ENCODE measurements around the gene CCDC78. TPM values are rescaled to one million over a fixed set of nuclear protein-coding genes. Genes with fewer than 3 reads are reported as not detected.
A peak's percentile ranks its signal among the peaks of the same experiment; 100 is the strongest.

The CCDC78 gene
- total RNA-seq, 6 experiments from 2014 or later, result 0.31 TPM; not detected in 5

- no peak for TF ChIP-seq CTCF (IDR thresholded peaks at IDR 0.05)
- TF ChIP-seq POLR2A (IDR thresholded peaks at IDR 0.05), result peak; percentile 63
- WGBS (ENCODE audit: insufficient coverage, low coverage, low lambda C conversion rate, missing lambda C conversion rate), result 0% methylated on average over 3 of the region's 91 CpGs
- H3K36me3 ChIP-seq, result peaks cover 0 to 21% (median 7%) of the 10 kb centered on the region in 4 donors
- ATAC-seq (peak; percentile 60 to 71 (median 66)), DNase-seq (peak; percentile 98)
- intact Hi-C loops (cut with DNase I), result no loop called here
- H3K27me3 ChIP-seq, result no peaks in the 10 kb centered on the region
- H3K4me3 ChIP-seq, result peak within 1 kb of the TSS; percentile 47 to 84 (median 68)
- no peaks in the 10 kb centered on the region for H3K9me3 ChIP-seq
- peak within 1 kb of the TSS; percentile 32 to 40 (median 36) for H3K27ac ChIP-seq
- H3K4me1 ChIP-seq, result peaks cover 0 to 41% (median 17%) of the 10 kb centered on the region in 4 donors
These were observed 42.0 kb downstream of the CCDC78 start, which contains the start of gene JMJD8 for GRCh38 chr16:684071-684794. Gene JMJD8 (minus strand): TSS chr16:684334. CDS start chr16:684319, 15 bp downstream.

DNA sequence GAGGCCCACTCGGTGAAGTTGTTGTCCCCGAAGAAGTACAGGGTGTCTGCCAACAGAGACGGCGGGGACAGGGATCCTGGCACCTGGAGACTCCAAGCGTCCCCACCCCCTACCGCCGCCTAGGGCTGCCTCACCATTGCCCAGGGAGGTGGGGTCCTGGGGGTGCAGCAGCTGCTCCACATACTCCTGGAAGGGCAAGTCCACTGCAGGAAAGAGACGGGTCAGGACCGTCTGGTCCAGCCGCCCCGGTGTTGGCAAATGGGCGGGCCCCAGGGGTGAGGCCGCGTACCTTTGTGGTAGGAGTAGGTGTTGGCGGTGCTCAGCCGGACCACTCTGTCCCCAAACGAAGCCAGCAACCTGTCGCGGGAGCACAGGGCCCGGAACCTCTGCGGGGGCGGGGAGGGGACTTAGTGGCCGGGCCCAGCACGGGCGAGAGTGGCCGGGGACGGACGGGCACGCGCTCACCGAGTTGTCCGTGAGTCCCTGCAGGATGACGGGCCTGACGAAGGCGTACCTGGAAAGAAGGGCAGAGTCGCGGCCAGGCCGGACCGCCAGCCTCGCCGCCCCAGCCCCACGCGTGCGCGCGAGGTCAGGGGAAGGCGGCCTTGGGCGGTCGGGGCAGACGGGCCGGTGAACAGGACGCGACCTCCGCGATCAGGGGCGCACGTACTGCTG is 42.7 kb downstream of the CCDC78 start:
- H3K27me3 ChIP-seq, result no peaks in the 10 kb centered on the region
- 41% methylated on average over 5 of the region's 57 CpGs for WGBS (ENCODE audit: insufficient coverage, low coverage, low lambda C conversion rate, missing lambda C conversion rate)
- DNase-seq, result peak in 1 of 3 donors; percentile 60
- intact Hi-C loops (cut with DNase I), result no loop called here
- H3K4me3 ChIP-seq, result peak overlapping the region; percentile 47 to 84 (median 68)
- peak overlapping the region in 2 of 3 donors; percentile 32 to 36 for H3K27ac ChIP-seq
- no peak for ATAC-seq
- TF ChIP-seq POLR2A (IDR thresholded peaks at IDR 0.05), result no peak
- TF ChIP-seq CTCF (IDR thresholded peaks at IDR 0.05), result no peak
- H3K9me3 ChIP-seq, result no peaks in the 10 kb centered on the region
- peaks cover 0 to 40% (median 14%) of the 10 kb centered on the region in 4 donors for H3K4me1 ChIP-seq
- H3K36me3 ChIP-seq, result peaks cover 0 to 21% (median 7%) of the 10 kb centered on the region in 4 donors

DNA sequence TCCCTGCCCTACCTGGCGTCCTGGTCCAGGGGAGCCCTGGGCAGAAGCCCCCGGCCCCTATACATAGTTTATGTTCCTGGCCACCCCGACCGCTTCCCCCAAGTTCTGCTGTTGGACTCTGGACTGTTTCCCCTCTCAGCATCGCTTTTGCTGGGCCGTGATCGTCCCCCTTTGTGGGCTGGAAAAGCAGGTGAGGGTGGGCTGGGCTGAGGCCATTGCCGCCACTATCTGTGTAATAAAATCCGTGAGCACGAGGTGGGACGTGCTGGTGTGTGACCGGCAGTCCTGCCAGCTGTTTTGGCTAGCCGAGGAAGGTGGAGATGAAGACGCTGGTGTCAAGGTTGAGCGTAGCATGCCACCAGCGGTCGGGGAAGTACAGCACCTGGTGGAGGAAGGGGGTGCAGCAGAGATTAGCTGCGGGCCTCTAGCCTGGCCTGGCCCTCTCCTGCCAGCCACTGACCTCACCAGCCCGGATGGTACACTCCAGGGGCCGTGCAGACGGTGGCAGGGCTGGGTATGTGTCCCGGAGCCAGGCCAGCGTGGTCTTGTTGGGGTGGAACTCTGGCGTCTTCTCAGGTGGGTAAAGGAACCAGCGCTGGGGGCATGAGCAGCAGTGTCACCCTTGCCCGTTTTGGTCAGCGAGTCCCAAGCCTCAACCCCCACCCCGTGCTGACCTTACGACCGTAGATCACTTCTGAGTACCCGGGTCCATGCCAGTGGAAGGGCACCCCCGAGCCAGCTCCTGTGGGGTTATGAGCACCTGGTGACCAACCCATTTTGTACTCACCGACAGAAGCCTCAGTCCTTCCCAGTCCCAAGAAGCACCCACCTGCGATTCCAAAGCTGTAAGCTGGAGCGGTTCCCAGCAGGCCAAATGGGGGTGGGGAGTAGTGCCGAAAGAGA is 43.5 kb downstream of the CCDC78 start:
- intact Hi-C loops (cut with DNase I), result no loop called here
- Histone ChIP-seq H3K27ac (no peak overlapping the region), H3K27me3 (no peaks in the 10 kb centered on the region), H3K4me3 (peak overlapping the region in 1 of 3 donors; percentile 84), H3K36me3 (peaks cover 0 to 21% (median 7%) of the 10 kb centered on the region in 4 donors), H3K4me1 (peaks cover 0 to 41% (median 13%) of the 10 kb centered on the region in 4 donors), H3K9me3 (no peaks in the 10 kb centered on the region)
- DNase-seq (peak in 1 of 3 donors; percentile 56), ATAC-seq (no peak)
- 59% methylated on average over 13 of the region's 36 CpGs for WGBS (ENCODE audit: insufficient coverage, low coverage, low lambda C conversion rate, missing lambda C conversion rate)
- no peak for TF ChIP-seq CTCF (IDR thresholded peaks at IDR 0.05)

- no peak for TF ChIP-seq CTCF (IDR thresholded peaks at IDR 0.05)
- no peak for TF ChIP-seq POLR2A (IDR thresholded peaks at IDR 0.05)
- Histone ChIP-seq H3K27ac (no peak overlapping the region), H3K4me1 (peaks cover 0 to 41% (median 13%) of the 10 kb centered on the region in 4 donors), H3K36me3 (peaks cover 0 to 20% (median 7%) of the 10 kb centered on the region in 4 donors), H3K27me3 (no peaks in the 10 kb centered on the region), H3K9me3 (no peaks in the 10 kb centered on the region), H3K4me3 (peak overlapping the region in 2 of 3 donors; percentile 62 to 77)
- ATAC-seq (no peak), DNase-seq (no peak)
- 42% methylated on average over 8 of the region's 28 CpGs for WGBS (ENCODE audit: insufficient coverage, low coverage, low lambda C conversion rate, missing lambda C conversion rate)
- intact Hi-C loops (cut with DNase I), result no loop called here
These were observed 44.4 kb downstream of the CCDC78 start for GRCh38 chr16:681746-682427.
